ENCODE data around the gene DLX1. TPM values are rescaled to one million over a fixed set of nuclear protein-coding genes. Genes with fewer than 3 reads are reported as not detected.

Gene DLX1
- total and polyA plus RNA-seq, 2 experiments from 2014 or later = not detected

DNA sequence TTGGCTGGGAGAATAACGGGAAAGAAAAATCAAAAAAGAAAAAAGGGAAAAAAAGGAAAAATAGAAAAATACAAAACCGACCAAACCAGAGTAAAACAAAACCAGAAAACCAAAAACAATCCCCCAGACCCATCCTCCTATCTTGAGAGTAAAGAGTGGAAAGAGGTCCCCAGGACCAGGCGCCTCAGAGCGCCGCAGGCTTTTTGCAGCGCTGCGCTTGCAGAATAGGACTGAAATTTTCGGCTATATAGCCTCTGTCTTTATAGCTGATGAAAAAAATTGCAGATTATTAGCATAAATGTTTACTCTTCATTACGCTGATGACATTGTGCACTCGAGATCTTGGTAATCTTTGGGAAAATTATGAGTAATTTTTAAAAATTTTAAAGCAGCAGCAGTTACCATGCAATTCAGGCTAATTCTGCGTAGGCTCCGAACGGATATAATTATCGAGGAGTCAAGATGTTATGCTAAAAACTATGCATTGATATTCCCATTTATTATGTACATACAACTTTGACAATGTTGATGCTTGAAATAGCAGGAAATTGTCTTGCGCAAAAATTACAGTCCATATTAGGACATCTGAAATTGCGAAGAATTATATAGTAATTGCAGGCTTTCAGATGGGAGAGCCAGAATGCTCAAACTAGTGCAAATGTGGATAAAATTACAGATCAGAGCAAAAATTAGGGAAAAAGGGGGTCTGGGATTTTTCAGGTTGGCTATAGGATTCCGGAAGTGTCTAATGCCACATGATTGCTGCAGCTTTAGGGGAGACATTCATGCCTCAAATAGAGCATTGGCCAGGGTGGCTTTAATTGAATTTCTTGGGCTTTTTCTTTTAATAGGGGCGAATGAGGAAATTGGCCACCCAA lies 8.3 kb downstream of the DLX1 start:
- no peak overlapping the region for H3K4me3 ChIP-seq

DNA sequence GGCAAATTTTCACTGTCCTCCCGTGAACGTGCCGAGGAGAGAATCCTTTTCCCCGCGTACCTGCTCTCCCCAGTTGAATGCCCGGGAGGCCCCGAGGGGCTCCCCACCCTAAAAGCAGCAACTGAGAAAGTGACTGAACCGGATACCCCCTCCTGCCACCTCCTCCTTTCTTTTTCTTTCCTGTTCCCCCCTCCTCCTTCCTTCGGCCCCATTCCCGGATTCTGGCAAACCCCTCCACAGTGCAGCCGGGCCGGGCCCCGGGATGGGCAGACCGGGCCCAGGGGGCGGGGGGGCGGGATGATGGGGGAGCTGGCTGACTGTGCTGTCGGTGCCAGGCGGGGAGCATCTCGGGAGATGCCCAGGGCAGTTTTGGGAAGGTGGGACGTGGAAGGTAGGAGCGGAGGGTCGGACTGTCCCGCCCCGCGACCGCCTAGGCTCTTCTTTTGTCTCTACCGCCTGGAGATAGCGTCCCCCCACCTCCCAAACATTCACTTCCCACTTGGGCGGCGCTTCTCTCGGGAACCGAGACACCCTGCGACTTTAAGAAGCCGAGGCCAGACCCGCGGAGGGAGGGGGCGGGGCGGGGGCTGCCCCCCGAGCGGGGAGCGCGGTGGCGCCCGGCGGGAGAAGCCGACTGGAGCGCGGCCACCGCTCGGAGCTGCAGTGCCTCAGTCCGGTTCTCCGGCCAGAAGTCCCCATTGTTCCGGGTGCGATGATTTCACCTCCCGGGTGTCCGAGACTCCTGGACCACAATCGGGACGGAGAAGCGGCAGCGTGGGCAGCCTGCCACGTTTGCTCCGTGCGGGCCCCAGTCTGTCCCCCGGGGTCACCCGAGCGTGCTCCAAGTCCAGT lies 9.2 kb downstream of the DLX1 start:
- Histone ChIP-seq H3K4me1 (ENCODE audit: low read depth) (peaks cover 12% of the 10 kb centered on the region), H3K4me3 (peak overlapping the region; percentile 2), H3K27ac (no peak overlapping the region), H3K27me3 (peaks cover 100% of the 10 kb centered on the region), H3K36me3 (no peaks in the 10 kb centered on the region), H3K9me3 (ENCODE audit: low read depth) (no peaks in the 10 kb centered on the region)
- no peak for DNase-seq (ENCODE audit: low read depth in 1 of 2, low spot score in 1 of 2)
- TF ChIP-seq, protein P1, sequence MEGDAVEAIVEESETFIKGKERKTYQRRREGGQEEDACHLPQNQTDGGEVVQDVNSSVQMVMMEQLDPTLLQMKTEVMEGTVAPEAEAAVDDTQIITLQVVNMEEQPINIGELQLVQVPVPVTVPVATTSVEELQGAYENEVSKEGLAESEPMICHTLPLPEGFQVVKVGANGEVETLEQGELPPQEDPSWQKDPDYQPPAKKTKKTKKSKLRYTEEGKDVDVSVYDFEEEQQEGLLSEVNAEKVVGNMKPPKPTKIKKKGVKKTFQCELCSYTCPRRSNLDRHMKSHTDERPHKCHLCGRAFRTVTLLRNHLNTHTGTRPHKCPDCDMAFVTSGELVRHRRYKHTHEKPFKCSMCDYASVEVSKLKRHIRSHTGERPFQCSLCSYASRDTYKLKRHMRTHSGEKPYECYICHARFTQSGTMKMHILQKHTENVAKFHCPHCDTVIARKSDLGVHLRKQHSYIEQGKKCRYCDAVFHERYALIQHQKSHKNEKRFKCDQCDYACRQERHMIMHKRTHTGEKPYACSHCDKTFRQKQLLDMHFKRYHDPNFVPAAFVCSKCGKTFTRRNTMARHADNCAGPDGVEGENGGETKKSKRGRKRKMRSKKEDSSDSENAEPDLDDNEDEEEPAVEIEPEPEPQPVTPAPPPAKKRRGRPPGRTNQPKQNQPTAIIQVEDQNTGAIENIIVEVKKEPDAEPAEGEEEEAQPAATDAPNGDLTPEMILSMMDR (IDR thresholded peaks at IDR 0.05; ENCODE audit: low read depth, low read length) = no peak

More for the DNA sequence above, 8.3 kb downstream of the DLX1 start:
- peaks cover 9% of the 10 kb centered on the region for H3K4me1 ChIP-seq (ENCODE audit: low read depth)
- TF ChIP-seq, protein P1 (IDR thresholded peaks at IDR 0.05; ENCODE audit: low read depth, low read length) = no peak
- no peak overlapping the region for H3K27ac ChIP-seq
- no peak for DNase-seq (ENCODE audit: low read depth in 1 of 2, low spot score in 1 of 2)
- H3K27me3 ChIP-seq = peaks cover 100% of the 10 kb centered on the region
- no peaks in the 10 kb centered on the region for H3K9me3 ChIP-seq (ENCODE audit: low read depth)
- no peaks in the 10 kb centered on the region for H3K36me3 ChIP-seq

DNA sequence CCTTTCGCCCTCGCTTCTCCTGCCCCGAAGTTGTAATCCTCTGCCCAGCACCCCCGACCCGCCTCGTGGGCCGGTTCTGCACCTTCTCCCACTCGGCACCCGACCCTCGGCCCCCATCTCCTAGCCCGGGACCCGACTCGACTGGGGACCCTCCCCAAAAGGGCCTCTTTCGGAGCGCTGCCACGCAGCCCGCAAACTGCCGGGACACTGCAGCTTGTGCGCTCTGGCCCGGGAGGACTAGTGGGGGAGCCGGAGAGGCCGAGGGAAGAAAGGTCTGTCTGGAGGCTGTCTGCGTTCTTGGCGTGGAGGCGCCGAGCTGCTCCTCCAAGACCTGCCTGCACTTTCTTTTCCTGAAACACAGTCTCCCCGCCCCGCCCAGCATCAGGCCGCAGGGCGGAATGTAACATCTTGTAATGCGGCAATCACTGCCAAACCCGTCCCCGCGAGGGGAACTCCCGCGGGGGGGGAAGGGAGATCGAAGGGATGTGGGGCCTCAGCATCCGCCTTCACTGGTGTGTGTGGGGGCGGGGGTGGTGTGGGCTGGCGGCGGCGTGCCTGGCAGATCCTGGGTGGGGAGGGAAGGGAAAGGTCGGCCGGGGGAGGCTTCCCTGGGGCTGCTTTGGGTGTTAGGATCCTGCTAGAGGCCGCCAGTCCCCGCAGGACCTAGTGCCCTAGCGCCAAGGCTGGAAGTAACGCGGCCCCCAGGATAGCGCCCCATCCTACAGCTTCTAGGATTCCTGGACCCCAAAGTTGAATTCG lies 10.0 kb downstream of the DLX1 start:
- peaks cover 20% of the 10 kb centered on the region for H3K4me1 ChIP-seq (ENCODE audit: low read depth)
- H3K36me3 ChIP-seq = no peaks in the 10 kb centered on the region
- TF ChIP-seq, protein P1 (IDR thresholded peaks at IDR 0.05; ENCODE audit: low read depth, low read length) = no peak
- H3K27me3 ChIP-seq = peaks cover 100% of the 10 kb centered on the region
- H3K4me3 ChIP-seq = peak overlapping the region; percentile 2
- H3K27ac ChIP-seq = no peak overlapping the region
- DNase-seq (ENCODE audit: low read depth in 1 of 2, low spot score in 1 of 2) = peak in 1 of 2 donors; percentile 84
- H3K9me3 ChIP-seq (ENCODE audit: low read depth) = no peaks in the 10 kb centered on the region

DNA sequence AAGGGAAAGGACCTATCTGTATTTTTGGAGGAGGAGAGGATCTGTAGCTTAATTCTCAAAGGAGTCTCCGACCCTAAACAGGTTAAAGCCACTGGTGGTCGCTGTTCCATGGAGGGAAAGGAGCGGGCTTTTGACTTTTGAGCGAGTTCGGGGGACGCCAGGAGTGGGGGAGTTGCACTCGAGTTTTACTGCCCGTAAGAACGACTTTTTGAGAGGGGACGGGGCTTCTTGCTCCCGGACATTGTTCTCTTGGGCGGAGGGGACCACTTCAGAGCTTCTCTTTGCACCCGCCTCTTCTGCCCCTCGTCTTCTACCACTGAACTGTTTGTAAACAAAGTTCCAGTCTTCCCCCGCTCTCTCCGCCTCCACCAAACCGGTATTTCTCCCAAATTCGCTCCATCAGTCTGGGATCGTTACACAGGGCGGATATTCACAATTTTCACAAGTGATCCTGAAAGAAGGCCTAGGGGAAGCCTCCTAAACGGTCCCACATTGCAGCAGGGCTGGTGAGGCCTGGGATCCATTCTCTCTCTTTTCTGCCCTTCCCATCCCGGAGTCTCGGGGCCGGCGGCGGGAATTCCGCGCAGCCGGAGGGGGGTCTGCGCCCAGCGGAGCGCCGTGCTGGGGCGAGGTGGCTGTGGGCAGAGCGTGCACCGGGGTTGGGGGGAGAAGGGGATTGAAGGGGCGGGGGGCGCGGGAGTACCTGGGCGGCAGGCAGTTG lies 10.8 kb downstream of the DLX1 start:
- no peaks in the 10 kb centered on the region for H3K36me3 ChIP-seq
- H3K27ac ChIP-seq = no peak overlapping the region
- H3K27me3 ChIP-seq = peaks cover 100% of the 10 kb centered on the region
- TF ChIP-seq, protein P1 (IDR thresholded peaks at IDR 0.05; ENCODE audit: low read depth, low read length) = peak; percentile 19
- H3K4me1 ChIP-seq (ENCODE audit: low read depth) = peaks cover 22% of the 10 kb centered on the region
- H3K9me3 ChIP-seq (ENCODE audit: low read depth) = no peaks in the 10 kb centered on the region
- peak overlapping the region; percentile 17 for H3K4me3 ChIP-seq
- no peak for DNase-seq (ENCODE audit: low read depth in 1 of 2, low spot score in 1 of 2)

All from cardiac muscle cell (in vitro differentiated cells and primary cell).